SJCRH30 (cell line): ENCODE measurements around the gene KRT6B. TPM values are rescaled to one million over a fixed set of nuclear protein-coding genes. Genes with fewer than 3 reads are reported as not detected.

Experiments
- DNase-seq, 2 experiments: peaks; one replicate each; pipeline ENCODE4 v3.0.0-alpha.2; 2015 to 2020
- H3K27ac ChIP-seq: fragments of 250-450 bp; sonication (Bioruptor Pico); 2 replicates; pipeline ENCODE4 v1.5.1; 2020; ENCODE audit warnings: mild to moderate bottlenecking, moderate library complexity
- H3K27me3 ChIP-seq: fragments of 250-450 bp; sonication (Bioruptor Pico); 2 replicates; pipeline ENCODE4 v1.5.1; 2020; ENCODE audit warnings: mild to moderate bottlenecking, moderate library complexity
- H3K36me3 ChIP-seq: fragments of 250-450 bp; sonication (Bioruptor Pico); 2 replicates; pipeline ENCODE4 v1.5.1; 2020; ENCODE audit warnings: mild to moderate bottlenecking, moderate library complexity
- H3K4me1 ChIP-seq: fragments of 250-450 bp; sonication (Bioruptor Pico); 2 replicates; pipeline ENCODE4 v1.5.1; 2020; ENCODE audit warnings: mild to moderate bottlenecking, moderate library complexity
- H3K4me3 ChIP-seq: fragments of 250-450 bp; sonication (Bioruptor Pico); 2 replicates; pipeline ENCODE4 v1.5.1; 2020; ENCODE audit warnings: mild to moderate bottlenecking, moderate library complexity
- H3K9me3 ChIP-seq: fragments of 250-450 bp; sonication (Bioruptor Pico); replicated peaks from 2 replicates; pipeline ENCODE4 v1.5.1; 2020; ENCODE audit warnings: mild to moderate bottlenecking, moderate library complexity
- total RNA-seq: library from RNA; depleted of rRNA; stranded (reverse); fragments of >200 nt; shearing (Covaris generic); gene quantifications from 2 replicates; pipeline ENCODE4 v1.2.3, GENCODE V29; 2014

The KRT6B gene
- total RNA-seq, 1 experiment from 2014 or later: not detected

GRCh38 chr12:52436000-52436827 lies 15.7 kb downstream of the KRT6B start:
- Histone ChIP-seq H3K4me1 (no peaks in the 10 kb centered on the region), H3K4me3 (no peak overlapping the region), H3K27ac (no peak overlapping the region), H3K36me3 (no peaks in the 10 kb centered on the region), H3K9me3 (no peaks in the 10 kb centered on the region), H3K27me3 (peaks cover 3% of the 10 kb centered on the region; the same call in 1 of the 2 replicates)
- DNase-seq: no peak

GRCh38 chr12:52435659-52435999 lies 16.3 kb downstream of the KRT6B start:
- H3K27ac ChIP-seq: no peak overlapping the region
- no peak for DNase-seq
- H3K36me3 ChIP-seq: no peaks in the 10 kb centered on the region
- H3K9me3 ChIP-seq: no peaks in the 10 kb centered on the region
- H3K27me3 ChIP-seq: peaks cover 3% of the 10 kb centered on the region; the same call in 1 of the 2 replicates
- H3K4me3 ChIP-seq: no peak overlapping the region
- H3K4me1 ChIP-seq: no peaks in the 10 kb centered on the region

GRCh38 chr12:52434760-52435530 lies 17.0 kb downstream of the KRT6B start:
- H3K36me3 ChIP-seq: no peaks in the 10 kb centered on the region
- H3K4me1 ChIP-seq: no peaks in the 10 kb centered on the region
- DNase-seq: no peak
- no peak overlapping the region for H3K4me3 ChIP-seq
- no peaks in the 10 kb centered on the region for H3K9me3 ChIP-seq
- H3K27ac ChIP-seq: no peak overlapping the region
- H3K27me3 ChIP-seq: peaks cover 3% of the 10 kb centered on the region; the same call in 1 of the 2 replicates

- Histone ChIP-seq H3K27me3 (peaks cover 3% of the 10 kb centered on the region; the same call in 1 of the 2 replicates), H3K4me1 (no peaks in the 10 kb centered on the region), H3K36me3 (no peaks in the 10 kb centered on the region), H3K4me3 (no peak within 1 kb of the TSS), H3K9me3 (no peaks in the 10 kb centered on the region), H3K27ac (no peak within 1 kb of the TSS)
- DNase-seq: no peak
Measured at GRCh38 chr12:52434081-52434733, 17.7 kb downstream of the KRT6B start, which contains the start of gene KRT75. Gene KRT75, minus strand, starts transcription at chr12:52434371. Its CDS starts 67 bp downstream, at chr12:52434304.

GRCh38 chr12:52433501-52434080 lies 18.4 kb downstream of the KRT6B start:
- Histone ChIP-seq H3K9me3 (no peaks in the 10 kb centered on the region), H3K27ac (no peak overlapping the region), H3K4me1 (no peaks in the 10 kb centered on the region), H3K4me3 (no peak overlapping the region), H3K36me3 (no peaks in the 10 kb centered on the region), H3K27me3 (peaks cover 3% of the 10 kb centered on the region; the same call in 1 of the 2 replicates)
- DNase-seq: no peak

GRCh38 chr12:52432559-52433207 lies 19.3 kb downstream of the KRT6B start:
- H3K4me3 ChIP-seq: no peak overlapping the region
- DNase-seq: no peak
- no peaks in the 10 kb centered on the region for H3K36me3 ChIP-seq
- H3K27ac ChIP-seq: no peak overlapping the region
- peaks cover 3% of the 10 kb centered on the region; the same call in 1 of the 2 replicates for H3K27me3 ChIP-seq
- no peaks in the 10 kb centered on the region for H3K4me1 ChIP-seq
- no peaks in the 10 kb centered on the region for H3K9me3 ChIP-seq

- H3K27ac ChIP-seq: no peak overlapping the region
- peaks cover 4% of the 10 kb centered on the region; the same call in 1 of the 2 replicates for H3K27me3 ChIP-seq
- no peak overlapping the region for H3K4me3 ChIP-seq
- H3K36me3 ChIP-seq: no peaks in the 10 kb centered on the region
- DNase-seq: no peak
- H3K9me3 ChIP-seq: no peaks in the 10 kb centered on the region; the same call in 1 of the 2 replicates
- H3K4me1 ChIP-seq: no peaks in the 10 kb centered on the region
Measured at GRCh38 chr12:52428121-52428520, 23.8 kb downstream of the KRT6B start.

- no peak for DNase-seq
- Histone ChIP-seq H3K36me3 (no peaks in the 10 kb centered on the region), H3K27ac (no peak overlapping the region), H3K27me3 (peaks cover 9% of the 10 kb centered on the region; the same call in 1 of the 2 replicates), H3K4me1 (no peaks in the 10 kb centered on the region), H3K4me3 (no peak overlapping the region), H3K9me3 (no peaks in the 10 kb centered on the region; the same call in 1 of the 2 replicates)
Measured at GRCh38 chr12:52427083-52427482, 24.9 kb downstream of the KRT6B start.

GRCh38 chr12:52426034-52426433 lies 25.9 kb downstream of the KRT6B start:
- Histone ChIP-seq H3K9me3 (no peaks in the 10 kb centered on the region; the same call in 1 of the 2 replicates), H3K4me1 (no peaks in the 10 kb centered on the region), H3K27me3 (peaks cover 9% of the 10 kb centered on the region; the same call in 1 of the 2 replicates), H3K27ac (no peak overlapping the region), H3K36me3 (no peaks in the 10 kb centered on the region), H3K4me3 (no peak overlapping the region)
- DNase-seq: no peak

GRCh38 chr12:52425466-52425865 lies 26.5 kb downstream of the KRT6B start:
- no peaks in the 10 kb centered on the region; the same call in none of the 2 replicates for H3K9me3 ChIP-seq
- peaks cover 9% of the 10 kb centered on the region; the same call in 1 of the 2 replicates for H3K27me3 ChIP-seq
- no peaks in the 10 kb centered on the region for H3K36me3 ChIP-seq
- DNase-seq: no peak
- H3K27ac ChIP-seq: no peak overlapping the region
- H3K4me1 ChIP-seq: no peaks in the 10 kb centered on the region
- H3K4me3 ChIP-seq: no peak overlapping the region

GRCh38 chr12:52423661-52424500 lies 28.1 kb downstream of the KRT6B start:
- Histone ChIP-seq H3K36me3 (no peaks in the 10 kb centered on the region), H3K4me1 (no peaks in the 10 kb centered on the region), H3K9me3 (no peaks in the 10 kb centered on the region; the same call in none of the 2 replicates), H3K27me3 (peaks cover 9% of the 10 kb centered on the region; the same call in 1 of the 2 replicates), H3K27ac (no peak overlapping the region), H3K4me3 (no peak overlapping the region)
- DNase-seq: no peak

GRCh38 chr12:52423035-52423434 lies 28.9 kb downstream of the KRT6B start:
- H3K9me3 ChIP-seq: no peaks in the 10 kb centered on the region; the same call in none of the 2 replicates
- DNase-seq: no peak
- H3K27me3 ChIP-seq: peaks cover 9% of the 10 kb centered on the region; the same call in 1 of the 2 replicates
- no peaks in the 10 kb centered on the region for H3K36me3 ChIP-seq
- H3K4me1 ChIP-seq: no peaks in the 10 kb centered on the region
- H3K27ac ChIP-seq: no peak overlapping the region
- H3K4me3 ChIP-seq: no peak overlapping the region

- H3K9me3 ChIP-seq: no peaks in the 10 kb centered on the region; the same call in 1 of the 2 replicates
- H3K27ac ChIP-seq: no peak overlapping the region
- no peaks in the 10 kb centered on the region for H3K36me3 ChIP-seq
- H3K27me3 ChIP-seq: peaks cover 9% of the 10 kb centered on the region; the same call in 1 of the 2 replicates
- H3K4me3 ChIP-seq: no peak overlapping the region
- H3K4me1 ChIP-seq: no peaks in the 10 kb centered on the region
- DNase-seq: no peak
Measured at GRCh38 chr12:52419656-52420055, 32.3 kb downstream of the KRT6B start.
